Activated CD8-positive, alpha-beta T cell treated with anti-CD3 and anti-CD28 coated beads for 36 hours (primary cell): ENCODE results near the gene NFS1. TPM values are rescaled to one million over a fixed set of nuclear protein-coding genes. Genes with fewer than 3 reads are reported as not detected.
"Not testable (repeated sequence)": the region's sequence is repeated elsewhere in the genome, so short reads cannot be mapped to it uniquely, and the experiment has no call there.

Experiments
- ATAC-seq: fragments of 200-7000 bp; cut with Tn5 transposase; one replicate; pipeline ENCODE4 v1.10.0; 2021; ENCODE audit warnings: mild to moderate bottlenecking, moderate library complexity
- CTCF ChIA-PET: fragments of 350-600 bp; sonication (Branson Sonifier 250); formaldehyde crosslinking; loops from one replicate; lab custom pipeline; 2021; ENCODE audit warnings: antibody characterized with exemption; lab: Charles Lee
- POLR2A ChIA-PET: fragments of 350-600 bp; sonication (Branson Sonifier 250); formaldehyde crosslinking; loops from one replicate; lab custom pipeline; 2021; ENCODE audit warnings: antibody characterized with exemption; lab: Charles Lee
- DNase-seq: peaks from one replicate; pipeline ENCODE4 v3.0.0-alpha.2; 2020
- H3K27ac Mint-ChIP-seq: one replicate; pipeline ENCODE4 v1.8.0; 2021; ENCODE audit warnings: mild to moderate bottlenecking, mixed read lengths
- H3K27me3 Mint-ChIP-seq: one replicate; pipeline ENCODE4 v1.8.0; 2021; ENCODE audit warnings: mixed read lengths
- H3K36me3 Mint-ChIP-seq: one replicate; pipeline ENCODE4 v1.8.0; 2021; ENCODE audit warnings: low read depth, mixed read lengths
- H3K4me1 Mint-ChIP-seq: one replicate; pipeline ENCODE4 v1.8.0; 2021; ENCODE audit warnings: low read depth, mixed read lengths
- H3K4me3 Mint-ChIP-seq: one replicate; pipeline ENCODE4 v1.8.0; 2021; ENCODE audit warnings: mild to moderate bottlenecking, moderate library complexity, mixed read lengths
- H3K9me3 Mint-ChIP-seq: one replicate; pipeline ENCODE4 v1.8.0; 2021; ENCODE audit warnings: mixed read lengths
- CTCF ChIP-seq: fragments of 200-600 bp; IDR thresholded peaks from one replicate; pipeline ENCODE4 v1.8.0; 2022; ENCODE audit warnings: antibody characterized with exemption, mild to moderate bottlenecking
- intact Hi-C: fragments of 100-400 bp; cut with micrococcal nuclease; formaldehyde crosslinking; loops from one replicate; pipeline ENCODE4 v1.10.0; 2022
- total RNA-seq, 2 experiments: library from RNA; stranded (reverse); gene quantifications; one replicate each; pipeline ENCODE4 v1.2.3, GENCODE V29; 2021

Gene NFS1
- total RNA-seq, 2 experiments from 2014 or later: 39.7 to 40.8 TPM

GRCh38 chr20:35718972-35719635, 20.0 kb upstream of the NFS1 start:
- DNase-seq: no peak
- Mint-ChIP-seq H3K4me1 (peaks cover 51% of the 10 kb centered on the region), H3K27ac (peak overlapping the region; percentile 61), H3K36me3 (peaks cover 69% of the 10 kb centered on the region), H3K4me3 (no peak overlapping the region), H3K27me3 (no peaks in the 10 kb centered on the region), H3K9me3 (no peaks in the 10 kb centered on the region)
- CTCF ChIA-PET: interaction anchor here (1.3 to 2.1 kb wide), 3 partner anchors 7 to 21 kb away, joined by 6 to 11 read pairs (median 6); no protein-coding TSS in a partner anchor
- no peak for ATAC-seq
- TF ChIP-seq CTCF: no peak
- intact Hi-C loops: no loop called here
- POLR2A ChIA-PET: interaction anchor here (0.8 to 36.9 kb wide), 6 partner anchors 3 to 190 kb away, joined by 3 to 1214 read pairs (median 5); partner anchors contain the start of genes NFS1, PHF20, RBM39 and ROMO1

GRCh38 chr20:35718321-35718720, 19.2 kb upstream of the NFS1 start:
- ChIA-PET CTCF (interaction anchor here (0.9 to 2.1 kb wide), 2 partner anchors 11 to 15 kb away, joined by 3 to 11 read pairs; no protein-coding TSS in a partner anchor), POLR2A (interaction anchor here (0.8 to 36.9 kb wide), 3 partner anchors 3 to 28 kb away, joined by 3 to 1214 read pairs (median 1214); partner anchors contain the start of genes NFS1, RBM39 and ROMO1)
- ATAC-seq, H3K4me3 Mint-ChIP-seq, H3K27ac Mint-ChIP-seq, intact Hi-C loops, H3K27me3 Mint-ChIP-seq, DNase-seq, H3K9me3 Mint-ChIP-seq: not testable (repeated sequence)
- Mint-ChIP-seq H3K36me3 (peaks cover 67% of the 10 kb centered on the region), H3K4me1 (peaks cover 52% of the 10 kb centered on the region)

GRCh38 chr20:35716330-35716729, 17.2 kb upstream of the NFS1 start:
- H3K9me3 Mint-ChIP-seq: no peaks in the 10 kb centered on the region
- ChIA-PET CTCF (no interaction called here), POLR2A (interaction anchor here (0.6 to 36.9 kb wide), 4 partner anchors 1 to 112 kb away, joined by 3 to 1214 read pairs (median 608); partner anchors contain the start of genes NFS1, PHF20, RBM39 and ROMO1)
- H3K36me3 Mint-ChIP-seq: peaks cover 66% of the 10 kb centered on the region
- no peaks in the 10 kb centered on the region for H3K27me3 Mint-ChIP-seq
- no peak for DNase-seq
- intact Hi-C loops: no loop called here
- no peak overlapping the region for H3K4me3 Mint-ChIP-seq
- H3K27ac Mint-ChIP-seq: peak overlapping the region; percentile 39
- peaks cover 56% of the 10 kb centered on the region for H3K4me1 Mint-ChIP-seq
- no peak for ATAC-seq
- TF ChIP-seq CTCF: no peak

GRCh38 chr20:35715652-35716051, 16.5 kb upstream of the NFS1 start:
- DNase-seq (no peak), ATAC-seq (no peak)
- ChIA-PET POLR2A (interaction anchor here (0.6 to 36.9 kb wide), 4 partner anchors 0 to 113 kb away, joined by 3 to 1214 read pairs (median 608); partner anchors contain the start of genes NFS1, RBM39 and ROMO1), CTCF (interaction anchor here (1.8 kb wide), 1 partner anchor 15 kb away, joined by 6 read pairs; no protein-coding TSS in a partner anchor)
- Mint-ChIP-seq H3K4me3 (no peak overlapping the region), H3K9me3 (no peaks in the 10 kb centered on the region), H3K27ac (peak overlapping the region; percentile 79), H3K36me3 (peaks cover 69% of the 10 kb centered on the region), H3K4me1 (peaks cover 61% of the 10 kb centered on the region), H3K27me3 (no peaks in the 10 kb centered on the region)
- no peak for TF ChIP-seq CTCF
- intact Hi-C loops: no loop called here

- Mint-ChIP-seq H3K27me3 (no peaks in the 10 kb centered on the region), H3K4me1 (peaks cover 64% of the 10 kb centered on the region), H3K4me3 (no peak overlapping the region), H3K9me3 (no peaks in the 10 kb centered on the region), H3K27ac (peak overlapping the region; percentile 7), H3K36me3 (peaks cover 73% of the 10 kb centered on the region)
- intact Hi-C loops: no loop called here
- ChIA-PET POLR2A (interaction anchor here (0.8 to 36.9 kb wide), 3 partner anchors 2 to 45 kb away, joined by 3 to 1214 read pairs (median 1214); partner anchors contain the start of genes NFS1, RBM39 and ROMO1), CTCF (interaction anchor here (1.3 to 1.8 kb wide), 2 partner anchors 10 to 17 kb away, joined by 3 to 6 read pairs; no protein-coding TSS in a partner anchor)
- ATAC-seq: no peak
- TF ChIP-seq CTCF: no peak
- DNase-seq: no peak
Observed at GRCh38 chr20:35714127-35714526, 15.0 kb upstream of the NFS1 start.

GRCh38 chr20:35713120-35713519, 14.0 kb upstream of the NFS1 start:
- peak overlapping the region; percentile 64 for H3K27ac Mint-ChIP-seq
- peaks cover 66% of the 10 kb centered on the region for H3K4me1 Mint-ChIP-seq
- H3K27me3 Mint-ChIP-seq, ATAC-seq, DNase-seq, H3K9me3 Mint-ChIP-seq, intact Hi-C loops: not testable (repeated sequence)
- H3K4me3 Mint-ChIP-seq: peak overlapping the region; percentile 17
- CTCF ChIA-PET: interaction anchor here (1.0 to 1.3 kb wide), 2 partner anchors 11 to 18 kb away, joined by 3 read pairs; no protein-coding TSS in a partner anchor
- POLR2A ChIA-PET: interaction anchor here (0.7 to 36.9 kb wide), 3 partner anchors 3 to 44 kb away, joined by 4 to 1214 read pairs (median 1214); partner anchors contain the start of genes NFS1, RBM39 and ROMO1
- peaks cover 73% of the 10 kb centered on the region for H3K36me3 Mint-ChIP-seq
